ENCODE measurements around the gene FGF9. TPM values are rescaled to one million over a fixed set of nuclear protein-coding genes. Genes with fewer than 3 reads are reported as not detected.
A peak's percentile ranks its signal among the peaks of the same experiment; 100 is the strongest.

FGF9 gene
- total RNA-seq (1 to 10 TPM in 4 of 5 experiments, under 1 TPM in 1; 0.19 to 5.6 (median 2.0) TPM), polyA plus RNA-seq (1 to 10 TPM; 1.2 to 3.1 TPM), total RNA-seq (5.9 reads per million, percentile 27 among the genes with 10 or more reads in this experiment)

DNA sequence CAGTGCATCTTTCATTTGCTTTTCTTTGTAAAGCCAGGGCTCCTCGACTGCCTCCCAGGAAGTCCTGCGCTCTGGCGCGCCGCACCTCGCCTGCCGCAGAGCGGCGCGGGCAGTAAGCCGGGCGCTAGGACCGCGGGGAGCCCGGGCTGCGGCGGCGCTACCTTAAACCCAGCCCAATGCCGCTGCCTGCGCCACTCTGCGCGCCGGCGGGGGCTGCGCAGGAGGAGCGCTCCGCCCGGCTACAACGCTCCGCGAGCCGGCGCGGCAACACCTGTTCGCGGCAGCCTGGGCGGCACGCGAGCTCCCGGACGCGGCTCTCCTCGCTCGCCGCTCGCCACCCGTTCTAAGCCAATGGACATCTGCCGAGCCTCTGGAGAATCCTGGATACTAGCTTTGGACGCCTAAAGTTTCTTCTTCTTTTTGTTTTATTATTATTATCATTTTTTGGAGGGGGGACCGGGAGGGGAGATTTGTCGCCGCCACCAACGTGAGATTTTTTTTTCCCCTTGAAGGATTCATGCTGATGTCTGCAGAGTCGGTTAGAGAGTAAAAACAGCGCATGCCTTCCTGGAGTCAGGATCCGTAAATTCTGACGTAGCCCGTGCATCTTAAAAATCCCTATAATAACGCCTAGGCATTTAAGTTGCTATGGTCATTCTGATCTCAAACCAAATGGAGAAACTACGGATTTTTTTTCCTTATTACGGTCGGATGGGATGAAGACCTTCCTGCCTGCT lies at the start of gene FGF9:
FGF9 (plus strand) TSS at position 191 of the 737 bp plus-strand sequence. CDS start 840 bp downstream, outside the sequence.
- Histone ChIP-seq H3K27me3 (ENCODE audit: control insufficient read depth in 2 of 2, insufficient read depth in 2 of 2, low read length in 2 of 2) (peaks cover 0 to 4% of the 10 kb centered on the region in 2 donors), H3K4me1 (ENCODE audit: control insufficient read depth in 2 of 2, insufficient read depth in 2 of 2, low read length in 2 of 2) (peaks cover 19 to 32% of the 10 kb centered on the region in 2 donors), H3K27ac (ENCODE audit: low read depth, low read length) (peak within 1 kb of the TSS; percentile 48), H3K4me3 (ENCODE audit: low read length) (peak within 1 kb of the TSS; percentile 92), H3K36me3 (ENCODE audit: control insufficient read depth in 2 of 3, insufficient read depth in 3 of 3, low read length in 3 of 3) (no peaks in the 10 kb centered on the region), H3K9me3 (ENCODE audit: control insufficient read depth in 2 of 3, low read length in 3 of 3) (no peaks in the 10 kb centered on the region)
- ATAC-seq (peak; percentile 89), DNase-seq (peak; percentile 76 to 88 (median 86))
- POLR2A ChIA-PET: interaction anchor here (0.8 to 8.2 kb wide), 7 partner anchors 18 to 535 kb away, joined by 3 to 86 read pairs (median 3); partner anchors contain the start of gene MICU2
- intact Hi-C loops (cut with micrococcal nuclease): loop anchor here (1.0 to 10.0 kb wide), 17 partner anchors 32 to 1906 kb away; partner anchors contain the start of genes MICU2 (in 2 of the 2), ZDHHC20 (in 2 of the 2), EEF1AKMT1 (in 1 of the 2) and IFT88 (in 1 of the 2)
- Mint-ChIP-seq H3K36me3 (no peaks in the 10 kb centered on the region), H3K4me1 (peaks cover 27 to 45% (median 44%) of the 10 kb centered on the region in 7 donors), H3K27ac (peak within 1 kb of the TSS; percentile 61 to 94 (median 78)), H3K9me3 (peaks cover 0 to 3% (median 0%) of the 10 kb centered on the region in 11 donors), H3K27me3 (peaks cover 5 to 77% (median 20%) of the 10 kb centered on the region in 5 donors), H3K4me3 (peak within 1 kb of the TSS; percentile 88 to 98 (median 93))
- CTCF ChIA-PET: interaction anchor here (0.6 to 1.2 kb wide), 4 partner anchors 12 to 33 kb away, joined by 3 to 5 read pairs (median 3); no protein-coding TSS in a partner anchor

DNA sequence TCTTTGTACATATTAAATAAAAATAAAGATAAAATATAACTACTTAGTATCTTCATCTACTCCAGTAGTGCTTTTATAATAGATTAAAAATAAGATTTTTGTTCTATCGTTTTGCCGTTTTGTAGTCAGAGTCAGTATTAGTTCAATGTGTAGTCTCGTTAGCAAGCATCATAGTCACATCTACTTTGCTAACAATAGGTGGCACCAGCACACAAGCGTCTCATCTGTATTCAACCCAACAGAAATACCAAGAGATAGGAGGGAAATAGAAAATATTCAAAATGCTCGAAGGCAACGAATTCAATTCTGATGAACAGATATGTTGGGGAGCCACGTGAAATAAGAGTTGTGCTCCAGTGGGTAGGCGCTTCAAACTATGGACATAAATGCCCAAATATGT lies 45.5 kb upstream of the FGF9 start:
- H3K4me3 Mint-ChIP-seq: no peak overlapping the region
- no peaks in the 10 kb centered on the region for H3K9me3 ChIP-seq (ENCODE audit: control insufficient read depth in 2 of 3, low read length in 3 of 3)
- H3K4me3 ChIP-seq (ENCODE audit: low read length): no peak overlapping the region
- H3K4me1 Mint-ChIP-seq: peaks cover 0 to 6% (median 0%) of the 10 kb centered on the region in 7 donors
- intact Hi-C loops (cut with micrococcal nuclease): loop anchor here in 1 of 2 donors (1.0 kb wide), 1 partner anchor 653 kb away; no protein-coding TSS in a partner anchor
- no peaks in the 10 kb centered on the region for H3K36me3 Mint-ChIP-seq
- peak overlapping the region in 1 of 9 donors; percentile 7 for H3K27ac Mint-ChIP-seq
- H3K27me3 ChIP-seq (ENCODE audit: control insufficient read depth in 2 of 2, insufficient read depth in 2 of 2, low read length in 2 of 2): no peaks in the 10 kb centered on the region
- DNase-seq (peak in 5 of 9 donors; percentile 7 to 38 (median 21)), ATAC-seq (peak; percentile 51)
- H3K27ac ChIP-seq (ENCODE audit: low read depth, low read length): no peak overlapping the region
- H3K9me3 Mint-ChIP-seq: no peaks in the 10 kb centered on the region
- ChIA-PET POLR2A (no interaction called here), CTCF (interaction anchor here (0.6 to 1.0 kb wide), 4 partner anchors 653 to 1395 kb away, joined by 3 to 4 read pairs (median 4); no protein-coding TSS in a partner anchor)
- no peaks in the 10 kb centered on the region for H3K4me1 ChIP-seq (ENCODE audit: control insufficient read depth in 2 of 2, insufficient read depth in 2 of 2, low read length in 2 of 2)
- no peaks in the 10 kb centered on the region for H3K36me3 ChIP-seq (ENCODE audit: control insufficient read depth in 2 of 3, insufficient read depth in 3 of 3, low read length in 3 of 3)
- peaks cover 0 to 18% (median under 1%) of the 10 kb centered on the region in 5 donors for H3K27me3 Mint-ChIP-seq

GRCh38 chr13:21632196-21632595 lies 38.7 kb upstream of the FGF9 start:
- Mint-ChIP-seq H3K9me3 (peaks cover 0 to 13% (median 7%) of the 10 kb centered on the region in 11 donors), H3K4me3 (no peak overlapping the region), H3K27ac (no peak overlapping the region), H3K27me3 (peaks cover 6 to 15% (median 9%) of the 10 kb centered on the region in 5 donors), H3K36me3 (peaks cover 0 to 7% (median 0%) of the 10 kb centered on the region in 5 donors), H3K4me1 (peaks cover 0 to 1% (median 0%) of the 10 kb centered on the region in 7 donors)
- DNase-seq: no peak
- no peak for ATAC-seq
- Histone ChIP-seq H3K27me3 (ENCODE audit: control insufficient read depth in 2 of 2, insufficient read depth in 2 of 2, low read length in 2 of 2) (no peaks in the 10 kb centered on the region), H3K4me1 (ENCODE audit: control insufficient read depth in 2 of 2, insufficient read depth in 2 of 2, low read length in 2 of 2) (no peaks in the 10 kb centered on the region), H3K36me3 (ENCODE audit: control insufficient read depth in 2 of 3, insufficient read depth in 3 of 3, low read length in 3 of 3) (no peaks in the 10 kb centered on the region), H3K4me3 (ENCODE audit: low read length) (no peak overlapping the region), H3K9me3 (ENCODE audit: control insufficient read depth in 2 of 3, low read length in 3 of 3) (no peaks in the 10 kb centered on the region), H3K27ac (ENCODE audit: low read depth, low read length) (no peak overlapping the region)
- CTCF ChIA-PET: interaction anchor here (0.7 to 1.0 kb wide), 2 partner anchors 37 to 86 kb away, joined by 3 to 4 read pairs; no protein-coding TSS in a partner anchor
- intact Hi-C loops (cut with micrococcal nuclease): loop anchor here in 1 of 2 donors (10.0 kb wide), 1 partner anchor 213 kb away; no protein-coding TSS in a partner anchor
- POLR2A ChIA-PET: no interaction called here

DNA sequence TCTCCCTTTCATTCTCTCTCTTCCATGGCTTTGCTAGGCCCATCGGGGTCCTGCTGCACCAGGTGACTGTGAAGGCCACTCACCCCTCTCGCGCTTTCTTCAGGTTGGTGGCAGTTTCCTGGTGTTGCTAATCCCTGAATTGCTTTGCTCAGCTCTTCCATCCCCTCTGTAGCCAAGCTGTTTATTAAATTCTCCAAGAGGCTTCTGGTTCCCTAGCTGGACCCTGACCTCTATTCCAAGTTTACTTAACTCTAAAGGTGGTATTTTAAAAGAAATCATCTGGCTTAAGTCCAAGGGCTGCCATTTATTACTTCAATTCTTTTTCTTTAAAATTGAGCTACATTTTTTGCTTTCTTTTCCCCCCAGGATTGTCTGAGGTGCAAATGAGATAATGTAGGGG lies 34.2 kb upstream of the FGF9 start:
- H3K27ac ChIP-seq (ENCODE audit: low read depth, low read length): no peak overlapping the region
- DNase-seq (no peak), ATAC-seq (no peak)
- H3K4me3 ChIP-seq (ENCODE audit: low read length): no peak overlapping the region
- H3K4me1 ChIP-seq (ENCODE audit: control insufficient read depth in 2 of 2, insufficient read depth in 2 of 2, low read length in 2 of 2): no peaks in the 10 kb centered on the region
- intact Hi-C loops (cut with micrococcal nuclease): loop anchor here in 1 of 2 donors (5.0 to 10.0 kb wide), 4 partner anchors 131 to 661 kb away; no protein-coding TSS in a partner anchor
- H3K9me3 ChIP-seq (ENCODE audit: control insufficient read depth in 2 of 3, low read length in 3 of 3): no peaks in the 10 kb centered on the region
- H3K27me3 ChIP-seq (ENCODE audit: control insufficient read depth in 2 of 2, insufficient read depth in 2 of 2, low read length in 2 of 2): no peaks in the 10 kb centered on the region
- Mint-ChIP-seq H3K36me3 (peaks cover 0 to 2% (median 0%) of the 10 kb centered on the region in 5 donors), H3K27ac (no peak overlapping the region), H3K27me3 (peaks cover 0 to 7% (median 5%) of the 10 kb centered on the region in 5 donors), H3K9me3 (peaks cover 0 to 8% (median 3%) of the 10 kb centered on the region in 11 donors), H3K4me3 (no peak overlapping the region), H3K4me1 (peaks cover 0 to 5% (median 0%) of the 10 kb centered on the region in 7 donors)
- no peaks in the 10 kb centered on the region for H3K36me3 ChIP-seq (ENCODE audit: control insufficient read depth in 2 of 3, insufficient read depth in 3 of 3, low read length in 3 of 3)
- POLR2A ChIA-PET: interaction anchor here (2.0 kb wide), 1 partner anchor 33 kb away, joined by 5 read pairs; the partner anchor contains the start of gene MICU2
- CTCF ChIA-PET: interaction anchor here (1.0 kb wide), 1 partner anchor 425 kb away, joined by 3 read pairs; no protein-coding TSS in a partner anchor

DNA sequence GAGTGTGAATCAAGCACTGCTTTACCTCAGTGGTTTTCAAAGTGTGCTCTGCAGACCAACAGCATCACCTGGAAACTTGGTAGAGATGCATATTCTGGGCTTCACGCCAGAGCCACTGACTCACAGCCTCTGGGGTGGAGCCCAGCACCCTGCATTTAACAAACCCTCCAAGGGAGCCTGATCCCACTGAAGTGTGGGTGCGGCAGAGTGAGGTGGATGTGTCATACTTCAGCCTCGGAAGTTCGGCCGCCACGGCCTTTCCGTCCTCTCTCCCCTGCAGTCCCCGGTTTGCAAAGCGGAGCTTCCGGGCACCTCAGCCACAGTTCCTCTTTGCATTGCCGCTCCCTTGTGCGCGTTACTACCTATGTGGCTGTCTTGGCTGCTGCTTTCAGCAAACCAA lies 33.6 kb upstream of the FGF9 start:
- no peaks in the 10 kb centered on the region for H3K36me3 ChIP-seq (ENCODE audit: control insufficient read depth in 2 of 3, insufficient read depth in 3 of 3, low read length in 3 of 3)
- no peaks in the 10 kb centered on the region for H3K36me3 Mint-ChIP-seq
- no peak overlapping the region for H3K27ac Mint-ChIP-seq
- DNase-seq: no peak
- no peak overlapping the region for H3K27ac ChIP-seq (ENCODE audit: low read depth, low read length)
- peaks cover 0 to 1% (median 0%) of the 10 kb centered on the region in 11 donors for H3K9me3 Mint-ChIP-seq
- H3K4me1 ChIP-seq (ENCODE audit: control insufficient read depth in 2 of 2, insufficient read depth in 2 of 2, low read length in 2 of 2): no peaks in the 10 kb centered on the region
- H3K9me3 ChIP-seq (ENCODE audit: control insufficient read depth in 2 of 3, low read length in 3 of 3): no peaks in the 10 kb centered on the region
- H3K4me3 Mint-ChIP-seq: peak overlapping the region in 2 of 10 donors; percentile 19 to 53
- intact Hi-C loops (cut with micrococcal nuclease): loop anchor here in 1 of 2 donors (5.0 to 10.0 kb wide), 4 partner anchors 130 to 660 kb away; no protein-coding TSS in a partner anchor
- H3K27me3 ChIP-seq (ENCODE audit: control insufficient read depth in 2 of 2, insufficient read depth in 2 of 2, low read length in 2 of 2): no peaks in the 10 kb centered on the region
- ChIA-PET CTCF (interaction anchor here (0.6 to 1.8 kb wide), 9 partner anchors 13 to 1159 kb away, joined by 3 to 15 read pairs (median 4); partner anchors contain the start of gene FGF9), POLR2A (interaction anchor here (1.1 kb wide), 1 partner anchor 33 kb away, joined by 8 read pairs; the partner anchor contains the start of gene MICU2)
- no peak overlapping the region for H3K4me3 ChIP-seq (ENCODE audit: low read length)
- peaks cover 0 to 5% (median 0%) of the 10 kb centered on the region in 7 donors for H3K4me1 Mint-ChIP-seq
- H3K27me3 Mint-ChIP-seq: peaks cover 0 to 7% (median 4%) of the 10 kb centered on the region in 5 donors
- ATAC-seq: peak; percentile 56

Data from naive thymus-derived CD4-positive, alpha-beta T cell (primary cell).